Measurements from ENCODE around the gene ITFG1. TPM values are rescaled to one million over a fixed set of nuclear protein-coding genes. Genes with fewer than 3 reads are reported as not detected.
"Not testable (repeated sequence)": the region's sequence is repeated elsewhere in the genome, so short reads cannot be mapped to it uniquely, and the experiment has no call there.

The ITFG1 gene
- total RNA-seq, 1 donor from 2014 or later = 71.3 TPM

GRCh38 chr16:47449788-47450187 is 11.1 kb downstream of the ITFG1 start:
- H3K36me3 ChIP-seq = peaks cover 60% of the 10 kb centered on the region
- no peak for TF ChIP-seq CTCF (IDR thresholded peaks at IDR 0.05; ENCODE audit: borderline replicate concordance)
- intact Hi-C loops (cut with micrococcal nuclease) = no loop called here
- H3K27ac ChIP-seq (replicated peaks) = peak overlapping the region; percentile 18
- no peak overlapping the region for H3K4me3 ChIP-seq
- no peaks in the 10 kb centered on the region for H3K27me3 ChIP-seq (ENCODE audit: low read depth)
- H3K4me1 ChIP-seq = peaks cover 20% of the 10 kb centered on the region
- H3K9me3 ChIP-seq (replicated peaks) = no peaks in the 10 kb centered on the region
- DNase-seq = no peak

- no peak overlapping the region for H3K4me3 ChIP-seq
- H3K27ac ChIP-seq (replicated peaks) = no peak overlapping the region
- intact Hi-C loops (cut with micrococcal nuclease) = no loop called here
- peaks cover 20% of the 10 kb centered on the region for H3K4me1 ChIP-seq
- no peaks in the 10 kb centered on the region for H3K9me3 ChIP-seq (replicated peaks)
- no peak for TF ChIP-seq CTCF (IDR thresholded peaks at IDR 0.05; ENCODE audit: borderline replicate concordance)
- H3K27me3 ChIP-seq (ENCODE audit: low read depth) = no peaks in the 10 kb centered on the region
- peaks cover 54% of the 10 kb centered on the region for H3K36me3 ChIP-seq
- DNase-seq = no peak
Measured at GRCh38 chr16:47448830-47449575, 11.9 kb downstream of the ITFG1 start.

GRCh38 chr16:47446431-47446830 is 14.4 kb downstream of the ITFG1 start:
- no peak for TF ChIP-seq CTCF (IDR thresholded peaks at IDR 0.05; ENCODE audit: borderline replicate concordance)
- Histone ChIP-seq H3K9me3 (replicated peaks) (peaks cover 9% of the 10 kb centered on the region), H3K36me3 (peaks cover 34% of the 10 kb centered on the region), H3K27me3 (ENCODE audit: low read depth) (no peaks in the 10 kb centered on the region), H3K27ac (replicated peaks) (no peak overlapping the region), H3K4me3 (no peak overlapping the region), H3K4me1 (peaks cover 20% of the 10 kb centered on the region)
- no peak for DNase-seq
- intact Hi-C loops (cut with micrococcal nuclease) = no loop called here

GRCh38 chr16:47442884-47443283 is 18.0 kb downstream of the ITFG1 start:
- H3K36me3 ChIP-seq = peaks cover 29% of the 10 kb centered on the region
- DNase-seq = not testable (repeated sequence)

GRCh38 chr16:47440066-47440465 is 20.8 kb downstream of the ITFG1 start:
- intact Hi-C loops (cut with micrococcal nuclease); H3K4me3 ChIP-seq; H3K4me1 ChIP-seq; DNase-seq; H3K27me3 ChIP-seq (ENCODE audit: low read depth); H3K27ac ChIP-seq (replicated peaks); H3K9me3 ChIP-seq (replicated peaks): not testable (repeated sequence)
- H3K36me3 ChIP-seq = peaks cover 26% of the 10 kb centered on the region

More at GRCh38 chr16:47442884-47443283, 18.0 kb downstream of the ITFG1 start:
- H3K4me1 ChIP-seq; H3K9me3 ChIP-seq (replicated peaks); H3K27me3 ChIP-seq (ENCODE audit: low read depth); H3K4me3 ChIP-seq; H3K27ac ChIP-seq (replicated peaks); intact Hi-C loops (cut with micrococcal nuclease): not testable (repeated sequence)

GRCh38 chr16:47434274-47434673 is 26.6 kb downstream of the ITFG1 start:
- H3K4me1 ChIP-seq; H3K27me3 ChIP-seq (ENCODE audit: low read depth); H3K4me3 ChIP-seq; H3K27ac ChIP-seq (replicated peaks); intact Hi-C loops (cut with micrococcal nuclease); H3K9me3 ChIP-seq (replicated peaks); DNase-seq: not testable (repeated sequence)
- peaks cover 15% of the 10 kb centered on the region for H3K36me3 ChIP-seq

GRCh38 chr16:47431960-47432359 is 28.9 kb downstream of the ITFG1 start:
- Histone ChIP-seq H3K4me3 (no peak overlapping the region), H3K36me3 (peaks cover 22% of the 10 kb centered on the region), H3K27me3 (ENCODE audit: low read depth) (no peaks in the 10 kb centered on the region), H3K9me3 (replicated peaks) (no peaks in the 10 kb centered on the region), H3K4me1 (no peaks in the 10 kb centered on the region), H3K27ac (replicated peaks) (no peak overlapping the region)
- no peak for DNase-seq
- intact Hi-C loops (cut with micrococcal nuclease) = no loop called here
- TF ChIP-seq CTCF (IDR thresholded peaks at IDR 0.05; ENCODE audit: borderline replicate concordance) = no peak
